Stimulated activated CD4-positive, alpha-beta T cell treated with anti-CD3 and anti-CD28 coated beads, Interleukin-12 subunit alpha, Interleukin-12 subunit beta, amount 100 ng/mL, for 4 hours (primary cell): ENCODE data around the gene GPR149.
"Not testable (repeated sequence)": the region's sequence is repeated elsewhere in the genome, so short reads cannot be mapped to it uniquely, and the experiment has no call there.

Experiments used
- DNase-seq: peaks from one replicate; pipeline ENCODE4 v3.0.0-alpha.2; 2020

The GPR149 gene

GRCh38 chr3:154430014-154430413 is at the start of gene GPR149:
GPR149 (minus strand) TSS chr3:154430190; CDS start chr3:154429615, 575 bp downstream.
- no peak for DNase-seq

GRCh38 chr3:154473769-154474168 is 43.8 kb upstream of the GPR149 start:
- no peak for DNase-seq

- DNase-seq, result no peak
These were observed 39.6 kb upstream of the GPR149 start for GRCh38 chr3:154469585-154469984.

- DNase-seq, result no peak
These were observed 34.6 kb upstream of the GPR149 start for GRCh38 chr3:154464440-154465190.

- no peak for DNase-seq
These were observed 28.6 kb upstream of the GPR149 start for GRCh38 chr3:154458560-154458959.

GRCh38 chr3:154439081-154439480 is 9.1 kb upstream of the GPR149 start:
- DNase-seq, result not testable (repeated sequence)

GRCh38 chr3:154431043-154431442 is 1.1 kb upstream of the GPR149 start:
- DNase-seq, result no peak

GRCh38 chr3:154428286-154429206 is 1.4 kb downstream of the GPR149 start:
- no peak for DNase-seq

GRCh38 chr3:154427685-154428285 is 2.2 kb downstream of the GPR149 start:
- DNase-seq, result no peak

GRCh38 chr3:154422694-154423093 is 7.3 kb downstream of the GPR149 start:
- DNase-seq, result no peak

- no peak for DNase-seq
These were observed 8.9 kb downstream of the GPR149 start for GRCh38 chr3:154421083-154421482.

- no peak for DNase-seq
These were observed 31.7 kb downstream of the GPR149 start for GRCh38 chr3:154398084-154398967.

- no peak for DNase-seq
These were observed 40.1 kb downstream of the GPR149 start for GRCh38 chr3:154389861-154390260.

- no peak for DNase-seq
These were observed 45.5 kb downstream of the GPR149 start for GRCh38 chr3:154384479-154384878.

GRCh38 chr3:154378311-154378710 is 51.7 kb downstream of the GPR149 start:
- DNase-seq, result no peak

GRCh38 chr3:154367221-154367620 is 62.8 kb downstream of the GPR149 start:
- no peak for DNase-seq

GRCh38 chr3:154364849-154365248 is 65.1 kb downstream of the GPR149 start:
- DNase-seq, result no peak

- no peak for DNase-seq
These were observed 68.9 kb downstream of the GPR149 start for GRCh38 chr3:154361099-154361498.

GRCh38 chr3:154356009-154356408 is 74.0 kb downstream of the GPR149 start:
- no peak for DNase-seq

GRCh38 chr3:154349223-154349622 is 80.8 kb downstream of the GPR149 start:
- no peak for DNase-seq

GRCh38 chr3:154345422-154346122 is 84.4 kb downstream of the GPR149 start:
- DNase-seq, result no peak

- no peak for DNase-seq
These were observed 91.4 kb downstream of the GPR149 start for GRCh38 chr3:154338570-154338969.
